HG03097 (cell line): ENCODE measurements around the gene THSD7A.

Experiments
- ATAC-seq: cut with Tn5 transposase; IDR thresholded peaks from one replicate; pipeline ENCODE4 v1.9.1; 2021; ENCODE audit not compliant: unreplicated experiment, low FRiP score

THSD7A gene

GRCh38 chr7:11710377-11710776 is 121.6 kb downstream of the THSD7A start:
- ATAC-seq: no peak

GRCh38 chr7:11709196-11709595 is 122.8 kb downstream of the THSD7A start:
- no peak for ATAC-seq

- no peak for ATAC-seq
Observed at GRCh38 chr7:11707606-11708193, 124.3 kb downstream of the THSD7A start.

GRCh38 chr7:11706666-11707605 is 125.1 kb downstream of the THSD7A start:
- no peak for ATAC-seq

GRCh38 chr7:11703829-11704228 is 128.2 kb downstream of the THSD7A start:
- no peak for ATAC-seq

- ATAC-seq: no peak
Observed at GRCh38 chr7:11702938-11703337, 129.1 kb downstream of the THSD7A start.

GRCh38 chr7:11701829-11702560 is 130.0 kb downstream of the THSD7A start:
- ATAC-seq: no peak

GRCh38 chr7:11699666-11700065 is 132.3 kb downstream of the THSD7A start:
- ATAC-seq: no peak

- ATAC-seq: no peak
Observed at GRCh38 chr7:11698384-11698871, 133.6 kb downstream of the THSD7A start.

- ATAC-seq: no peak
Observed at GRCh38 chr7:11690395-11690794, 141.6 kb downstream of the THSD7A start.

- no peak for ATAC-seq
Observed at GRCh38 chr7:11689096-11689495, 142.9 kb downstream of the THSD7A start.

- ATAC-seq: no peak
Observed at GRCh38 chr7:11681461-11681860, 150.5 kb downstream of the THSD7A start.

- no peak for ATAC-seq
Observed at GRCh38 chr7:11675163-11675562, 156.8 kb downstream of the THSD7A start.

- no peak for ATAC-seq
Observed at GRCh38 chr7:11668727-11669126, 163.3 kb downstream of the THSD7A start.

GRCh38 chr7:11667810-11668185 is 164.2 kb downstream of the THSD7A start:
- no peak for ATAC-seq

GRCh38 chr7:11667071-11667809 is 164.8 kb downstream of the THSD7A start:
- no peak for ATAC-seq

- ATAC-seq: no peak
Observed at GRCh38 chr7:11665357-11665756, 166.6 kb downstream of the THSD7A start.

GRCh38 chr7:11655642-11656041 is 176.4 kb downstream of the THSD7A start:
- no peak for ATAC-seq

- ATAC-seq: no peak
Observed at GRCh38 chr7:11655163-11655562, 176.8 kb downstream of the THSD7A start.

- no peak for ATAC-seq
Observed at GRCh38 chr7:11650500-11650899, 181.5 kb downstream of the THSD7A start.

GRCh38 chr7:11650030-11650429 is 182.0 kb downstream of the THSD7A start:
- ATAC-seq: no peak
